Transverse colon (tissue), 4 donors: ENCODE data around the gene TCN1.
"Not testable (repeated sequence)": the region's sequence is repeated elsewhere in the genome, so short reads cannot be mapped to it uniquely, and the experiment has no call there.

ENCODE experiments used
- EP300 ChIP-seq: sonication (generic); formaldehyde crosslinking; IDR thresholded peaks from one replicate; pipeline ENCODE4 v1.6.1; 2017; ENCODE audit warnings: antibody characterized with exemption, low read depth
- POLR2A ChIP-seq: fragments of 450-650 bp; IDR thresholded peaks from one replicate; pipeline ENCODE4 v1.6.1; 2016; ENCODE audit warnings: antibody characterized with exemption, mild to moderate bottlenecking, moderate library complexity
- POLR2AphosphoS5 ChIP-seq, 3 donors: sonication (generic); formaldehyde crosslinking; IDR thresholded peaks; one replicate each; pipeline ENCODE4 v1.6.1; 2016; ENCODE audit warnings: antibody characterized with exemption in 3 of 3
- TF ChIP-seq, protein P1 (sequence below), 5 experiments: fragments of 200-600 bp in 3 of 5; fragments of 450-650 bp in 2 of 5; sonication (generic) in 3 of 5; IDR thresholded peaks; 1 replicate in 2 of 5; 2 replicates in 3 of 5; pipeline ENCODE4 v1.5.1; 2016 to 2017; ENCODE audit warnings: antibody characterized with exemption in 5 of 5, inconsistent platforms in 3 of 5, mild to moderate bottlenecking in 2 of 5, moderate library complexity in 1 of 5

GRCh38 chr11:59903569-59903968, 37.3 kb upstream of the TCN1 start:
- TF ChIP-seq, protein P1, sequence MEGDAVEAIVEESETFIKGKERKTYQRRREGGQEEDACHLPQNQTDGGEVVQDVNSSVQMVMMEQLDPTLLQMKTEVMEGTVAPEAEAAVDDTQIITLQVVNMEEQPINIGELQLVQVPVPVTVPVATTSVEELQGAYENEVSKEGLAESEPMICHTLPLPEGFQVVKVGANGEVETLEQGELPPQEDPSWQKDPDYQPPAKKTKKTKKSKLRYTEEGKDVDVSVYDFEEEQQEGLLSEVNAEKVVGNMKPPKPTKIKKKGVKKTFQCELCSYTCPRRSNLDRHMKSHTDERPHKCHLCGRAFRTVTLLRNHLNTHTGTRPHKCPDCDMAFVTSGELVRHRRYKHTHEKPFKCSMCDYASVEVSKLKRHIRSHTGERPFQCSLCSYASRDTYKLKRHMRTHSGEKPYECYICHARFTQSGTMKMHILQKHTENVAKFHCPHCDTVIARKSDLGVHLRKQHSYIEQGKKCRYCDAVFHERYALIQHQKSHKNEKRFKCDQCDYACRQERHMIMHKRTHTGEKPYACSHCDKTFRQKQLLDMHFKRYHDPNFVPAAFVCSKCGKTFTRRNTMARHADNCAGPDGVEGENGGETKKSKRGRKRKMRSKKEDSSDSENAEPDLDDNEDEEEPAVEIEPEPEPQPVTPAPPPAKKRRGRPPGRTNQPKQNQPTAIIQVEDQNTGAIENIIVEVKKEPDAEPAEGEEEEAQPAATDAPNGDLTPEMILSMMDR (IDR thresholded peaks at IDR 0.05), result not testable (repeated sequence)
- not testable (repeated sequence) for TF ChIP-seq POLR2AphosphoS5 (IDR thresholded peaks at IDR 0.05); POLR2A; EP300
